Measurements from ENCODE around the gene CALR.
A peak's percentile ranks its signal among the peaks of the same experiment; 100 is the strongest.

Gene CALR

DNA sequence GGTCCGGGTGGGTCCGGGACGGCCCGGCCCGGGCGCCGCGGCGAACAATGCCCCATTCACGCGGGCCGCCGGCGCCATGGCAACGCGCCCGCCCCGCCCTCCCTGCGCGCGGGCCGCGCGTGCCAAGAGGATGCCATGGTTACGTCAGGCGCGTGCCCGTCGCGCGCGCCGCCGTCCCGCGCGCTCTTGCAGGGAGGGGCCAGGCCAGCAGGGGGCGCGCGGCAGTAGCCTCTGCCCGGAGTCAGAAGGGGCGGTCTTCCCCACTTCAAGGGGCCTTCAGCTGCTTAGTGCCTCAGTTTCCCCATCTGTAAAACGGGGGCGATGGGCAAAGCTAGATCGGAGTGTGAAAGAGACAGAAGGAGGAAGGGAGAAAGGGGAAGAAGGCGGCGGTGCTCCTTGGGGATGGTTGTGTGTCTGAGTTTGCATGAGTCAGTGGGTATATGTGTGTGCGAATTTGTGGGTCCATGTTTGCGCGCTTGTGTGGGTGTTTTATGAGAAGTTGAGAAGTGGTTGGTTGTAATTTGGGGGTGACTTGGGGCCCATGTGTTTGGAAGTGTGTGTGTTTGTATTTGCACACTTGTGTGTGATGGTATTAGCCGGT lies 45.2 kb downstream of the CALR start:
- DNase-seq, result peak; percentile 85

- no peak for DNase-seq
Observed at GRCh38 chr19:12984143-12984627, 45.8 kb downstream of the CALR start.

GRCh38 chr19:12984683-12985048 lies 46.3 kb downstream of the CALR start:
- DNase-seq, result no peak

DNA sequence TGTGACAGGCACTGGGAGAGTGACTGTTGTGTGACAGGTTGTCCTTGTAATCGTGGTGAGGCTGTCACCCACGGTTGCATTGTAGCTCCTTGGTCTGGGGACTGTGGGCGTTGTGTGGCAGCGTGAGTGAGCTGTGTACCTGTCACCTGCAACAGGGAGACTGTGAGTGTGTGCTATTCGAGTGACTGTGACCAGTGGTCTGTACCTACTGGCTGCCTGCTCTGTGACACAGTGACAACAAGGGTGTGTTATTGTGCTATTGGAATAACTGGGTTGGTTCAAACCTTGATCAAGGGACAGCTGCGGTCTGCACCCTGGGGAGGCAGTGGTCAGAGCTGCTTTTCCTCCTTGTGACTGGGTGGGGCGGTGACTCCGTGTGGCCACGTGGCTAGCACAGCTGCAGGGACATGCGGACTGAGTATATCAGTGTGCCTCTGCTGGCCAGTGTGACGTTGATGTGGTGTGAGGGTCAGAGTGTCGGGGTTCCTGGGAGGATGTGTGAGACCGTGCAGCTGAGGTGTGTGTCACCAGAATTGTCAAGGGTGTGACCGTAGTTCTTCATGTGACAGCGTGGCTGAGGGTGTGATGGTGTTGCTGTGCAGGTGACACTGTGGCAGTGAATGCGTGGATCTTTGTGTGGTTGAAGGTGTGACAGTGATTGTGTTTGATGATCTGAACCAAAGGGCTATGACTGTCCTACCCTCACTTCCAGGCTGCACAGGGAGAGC lies 46.8 kb downstream of the CALR start:
- no peak for DNase-seq

DNA sequence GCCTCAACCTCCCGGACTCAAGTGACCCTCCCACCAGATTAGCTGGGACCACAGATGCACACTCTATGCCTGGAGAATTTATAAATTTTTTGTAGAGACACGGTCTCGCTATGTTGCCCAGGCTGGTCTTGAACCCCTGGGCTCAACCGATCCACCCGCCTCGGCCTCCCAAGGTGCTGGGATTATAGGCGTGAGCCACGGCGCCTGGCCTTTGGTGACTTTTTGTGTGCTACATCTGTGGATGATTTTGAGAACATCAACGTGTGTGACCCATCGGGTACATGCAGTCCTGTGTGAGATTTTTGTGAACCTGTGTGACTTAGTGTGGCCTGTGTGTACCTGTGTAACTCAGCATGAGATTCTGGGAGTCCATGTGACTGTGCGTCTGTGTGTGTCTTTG lies 48.3 kb downstream of the CALR start:
- DNase-seq, result no peak

- no peak for DNase-seq
Observed at GRCh38 chr19:12987190-12987589, 48.8 kb downstream of the CALR start.

GRCh38 chr19:12987781-12988180 lies 49.4 kb downstream of the CALR start:
- DNase-seq, result no peak

GRCh38 chr19:12990431-12990830 lies 52.0 kb downstream of the CALR start:
- no peak for DNase-seq

DNA sequence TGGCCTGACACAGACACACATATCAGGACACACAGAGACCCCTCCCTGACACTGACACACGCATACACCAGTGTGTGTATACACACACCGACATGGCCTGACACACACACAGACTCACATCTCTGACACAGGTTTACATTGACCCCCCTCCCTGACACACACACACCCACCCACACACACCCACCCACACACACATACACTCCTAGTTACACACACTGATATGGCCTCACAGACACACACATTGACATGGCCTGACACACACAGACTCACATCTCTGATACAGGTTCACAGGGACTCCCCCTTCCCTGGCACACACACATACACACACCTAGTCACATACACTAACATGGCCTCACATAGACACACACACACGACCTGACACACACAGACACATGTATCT lies 52.4 kb downstream of the CALR start:
- DNase-seq, result no peak

DNA sequence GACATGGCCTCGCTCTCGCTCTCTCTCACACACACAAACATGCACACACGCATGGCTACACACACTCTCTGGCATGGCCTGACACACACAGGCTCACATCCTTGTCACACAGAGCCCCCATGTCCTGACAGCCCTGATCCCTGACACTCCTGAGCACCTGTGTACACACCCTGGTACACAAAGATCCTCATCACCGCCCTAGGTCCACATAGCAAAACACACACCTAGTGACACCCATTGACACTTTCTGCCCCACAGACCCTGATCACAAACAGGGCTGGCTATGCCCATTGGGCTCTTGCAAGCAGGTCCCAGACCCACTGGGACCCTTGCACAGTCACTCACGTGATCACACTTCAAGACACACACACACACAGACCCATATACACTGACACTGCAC lies 52.9 kb downstream of the CALR start:
- DNase-seq, result no peak

DNA sequence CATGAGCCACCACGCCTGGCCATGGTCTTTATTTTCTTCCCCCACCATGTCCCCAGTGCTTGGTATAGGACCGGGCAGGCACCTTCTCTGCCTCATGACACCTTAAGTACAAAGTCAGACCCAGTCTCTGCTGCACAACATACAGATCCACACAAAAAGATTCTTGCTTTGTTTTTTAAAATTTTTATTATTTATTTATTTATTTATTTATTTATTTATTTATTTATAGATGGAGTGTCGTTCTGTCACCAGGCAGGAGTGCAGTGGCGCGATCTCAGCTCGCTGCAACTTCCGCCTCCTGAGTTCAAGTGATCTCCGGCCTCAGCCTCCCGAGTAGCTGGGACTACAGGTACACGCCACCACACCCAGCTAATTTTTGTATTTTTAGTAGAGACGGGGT lies 54.3 kb downstream of the CALR start:
- no peak for DNase-seq

DNA sequence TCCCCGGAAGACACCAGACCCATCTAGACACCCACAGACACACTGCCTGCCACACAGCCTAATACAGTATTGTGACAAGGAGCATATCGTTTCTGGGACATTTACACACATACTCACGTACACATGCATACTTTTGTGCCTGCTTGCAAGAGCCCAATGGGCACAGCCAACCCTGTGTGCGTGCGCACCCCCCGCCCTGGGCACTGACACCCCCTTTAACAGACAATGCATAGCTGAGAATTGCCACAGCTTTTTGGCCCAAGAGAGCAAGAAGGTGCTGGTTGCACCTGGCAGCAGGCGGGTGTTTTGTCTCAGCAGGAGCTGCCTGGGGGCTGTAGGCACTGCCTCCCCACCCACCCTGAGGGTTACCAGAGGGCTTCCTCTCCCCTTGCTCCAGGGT lies 55.2 kb downstream of the CALR start:
- DNase-seq, result no peak
